Cardiac muscle cell (in vitro differentiated cells and primary cell): ENCODE measurements around the gene LHX2. TPM values are rescaled to one million over a fixed set of nuclear protein-coding genes. Genes with fewer than 3 reads are reported as not detected.
A peak's percentile ranks its signal among the peaks of the same experiment; 100 is the strongest.

Experiments
- DNase-seq, 2 donors: peaks; one replicate each; pipeline versions ENCODE4 v3.0.0 to v3.0.0-alpha.2; 2010 to 2017; ENCODE audit warnings: low read depth in 1 of 2, low spot score in 1 of 2
- H3K27ac ChIP-seq: fragments of 200-600 bp; sonication (generic); 2 replicates; pipeline ENCODE4 v1.5.1; 2016
- H3K27me3 ChIP-seq: fragments of 200-600 bp; sonication (generic); 2 replicates; pipeline ENCODE4 v1.6.0; 2016; ENCODE audit warnings: control low read depth
- H3K36me3 ChIP-seq: fragments of 200-600 bp; sonication (generic); 2 replicates; pipeline ENCODE4 v1.5.1; 2016; ENCODE audit warnings: control low read depth
- H3K4me1 ChIP-seq: fragments of 200-600 bp; sonication (generic); 2 replicates; pipeline ENCODE4 v1.8.1; 2017; ENCODE audit warnings: low read depth, mild to moderate bottlenecking, mixed run types
- H3K4me3 ChIP-seq: fragments of 200-600 bp; sonication (generic); 2 replicates; pipeline ENCODE4 v1.5.1; 2016; ENCODE audit warnings: mild to moderate bottlenecking
- H3K9me3 ChIP-seq: fragments of 200-600 bp; sonication (generic); 2 replicates; pipeline ENCODE4 v1.5.1; 2017; ENCODE audit warnings: low read depth, mild to moderate bottlenecking, control low read depth
- CTCF ChIP-seq: IDR thresholded peaks from 2 replicates; pipeline ENCODE4 v1.5.1; 2012; ENCODE audit warnings: low read depth, mild to moderate bottlenecking, low read length
- polyA plus RNA-seq: library from polyadenylated mRNA; unstranded; fragments of >200 nt; fragmentation: Nextera tagmentation; extraction: Ambion mirVana; gene quantifications from 2 replicates; pipeline ENCODE4 v1.2.1, GENCODE V29; 2016
- total RNA-seq: library from RNA; depleted of rRNA; stranded (reverse); fragments of >200 nt; gene quantifications from 2 replicates; pipeline ENCODE4 v1.2.3, GENCODE V29; 2016

The LHX2 gene
- total and polyA plus RNA-seq, 2 experiments from 2014 or later = 0.60 to 1.3 TPM

GRCh38 chr9:124029617-124030016 is 18.0 kb downstream of the LHX2 start:
- H3K9me3 ChIP-seq = no peaks in the 10 kb centered on the region
- no peaks in the 10 kb centered on the region for H3K4me1 ChIP-seq
- no peaks in the 10 kb centered on the region for H3K36me3 ChIP-seq
- H3K27ac ChIP-seq = no peak overlapping the region
- H3K4me3 ChIP-seq = no peak overlapping the region
- no peak for DNase-seq
- H3K27me3 ChIP-seq = peaks cover 96% of the 10 kb centered on the region
- no peak for TF ChIP-seq CTCF

GRCh38 chr9:124030969-124031451 is 19.4 kb downstream of the LHX2 start:
- peaks cover 97% of the 10 kb centered on the region for H3K27me3 ChIP-seq
- DNase-seq = peak in 1 of 2 donors; percentile 69

DNA sequence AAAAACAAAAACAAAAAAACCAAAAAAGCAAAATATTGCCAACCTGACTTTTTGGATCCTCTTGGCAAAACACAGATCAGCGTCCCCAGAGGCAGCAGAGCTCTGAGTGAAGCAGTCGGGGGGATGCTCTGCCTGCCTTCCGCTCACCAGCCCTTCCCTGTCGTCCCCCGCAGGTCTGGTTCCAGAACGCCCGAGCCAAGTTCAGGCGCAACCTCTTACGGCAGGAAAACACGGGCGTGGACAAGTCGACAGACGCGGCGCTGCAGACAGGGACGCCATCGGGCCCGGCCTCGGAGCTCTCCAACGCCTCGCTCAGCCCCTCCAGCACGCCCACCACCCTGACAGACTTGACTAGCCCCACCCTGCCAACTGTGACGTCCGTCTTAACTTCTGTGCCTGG is 20.7 kb downstream of the LHX2 start:
- Histone ChIP-seq H3K27ac (no peak overlapping the region), H3K36me3 (no peaks in the 10 kb centered on the region), H3K4me3 (no peak overlapping the region), H3K4me1 (no peaks in the 10 kb centered on the region), H3K9me3 (no peaks in the 10 kb centered on the region), H3K27me3 (peaks cover 97% of the 10 kb centered on the region)
- TF ChIP-seq CTCF = no peak
- peak in 1 of 2 donors; percentile 64 for DNase-seq

More at GRCh38 chr9:124030969-124031451, 19.4 kb downstream of the LHX2 start:
- H3K27ac ChIP-seq = no peak overlapping the region
- H3K4me1 ChIP-seq = no peaks in the 10 kb centered on the region
- no peak for TF ChIP-seq CTCF
- no peaks in the 10 kb centered on the region for H3K36me3 ChIP-seq
- no peak overlapping the region for H3K4me3 ChIP-seq
- H3K9me3 ChIP-seq = no peaks in the 10 kb centered on the region

DNA sequence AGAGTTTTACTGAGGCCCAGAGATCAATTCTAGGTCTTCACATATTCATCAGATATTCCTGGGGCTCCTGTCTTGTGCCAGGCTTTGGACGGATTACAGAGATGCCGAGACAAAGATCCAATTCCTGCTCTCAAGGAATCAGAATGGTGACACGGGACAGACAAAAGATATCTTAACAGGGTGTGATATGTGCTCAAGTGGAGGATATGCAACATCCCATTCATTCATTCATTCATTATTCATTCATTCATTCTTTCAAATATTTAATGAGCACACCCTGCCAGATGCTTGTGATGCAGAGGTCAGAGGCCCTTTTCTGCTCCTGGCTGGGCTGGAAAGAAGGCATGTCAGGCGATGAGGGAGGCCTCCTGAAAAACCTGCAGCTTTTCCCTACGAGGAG is 21.8 kb downstream of the LHX2 start:
- Histone ChIP-seq H3K27me3 (peaks cover 97% of the 10 kb centered on the region), H3K9me3 (no peaks in the 10 kb centered on the region), H3K4me1 (no peaks in the 10 kb centered on the region), H3K36me3 (no peaks in the 10 kb centered on the region), H3K27ac (no peak overlapping the region), H3K4me3 (no peak overlapping the region)
- no peak for TF ChIP-seq CTCF
- DNase-seq = no peak

DNA sequence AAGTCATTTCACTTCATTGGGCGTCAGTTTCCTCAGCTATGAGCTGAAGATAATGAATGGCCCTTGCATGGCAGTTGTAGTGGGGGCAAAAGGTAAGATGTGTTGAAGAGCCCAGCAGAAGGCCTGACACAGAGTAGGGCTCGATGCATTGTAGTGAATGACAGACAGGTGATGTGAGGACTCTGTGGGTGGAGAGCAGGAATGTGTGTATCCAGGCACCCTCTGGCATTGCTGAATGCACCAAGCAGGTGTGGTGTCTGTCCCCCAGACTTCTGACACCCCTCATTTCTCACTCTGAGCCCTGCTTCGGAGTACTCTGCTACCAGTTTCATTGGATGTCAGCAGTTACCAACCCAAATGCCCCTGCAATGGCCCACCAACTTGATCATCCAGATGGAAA is 22.4 kb downstream of the LHX2 start:
- no peak overlapping the region for H3K4me3 ChIP-seq
- H3K27ac ChIP-seq = no peak overlapping the region
- no peaks in the 10 kb centered on the region for H3K36me3 ChIP-seq
- DNase-seq = no peak
- H3K4me1 ChIP-seq = no peaks in the 10 kb centered on the region
- peaks cover 97% of the 10 kb centered on the region for H3K27me3 ChIP-seq
- no peaks in the 10 kb centered on the region for H3K9me3 ChIP-seq
- no peak for TF ChIP-seq CTCF
